ENCODE measurements around the gene C4BPB. TPM values are rescaled to one million over a fixed set of nuclear protein-coding genes. Genes with fewer than 3 reads are reported as not detected.

Gene C4BPB
- total RNA-seq, 4 donors from 2014 or later, result 5.3 to 18.1 (median 8.6) TPM; not detected in 1

DNA sequence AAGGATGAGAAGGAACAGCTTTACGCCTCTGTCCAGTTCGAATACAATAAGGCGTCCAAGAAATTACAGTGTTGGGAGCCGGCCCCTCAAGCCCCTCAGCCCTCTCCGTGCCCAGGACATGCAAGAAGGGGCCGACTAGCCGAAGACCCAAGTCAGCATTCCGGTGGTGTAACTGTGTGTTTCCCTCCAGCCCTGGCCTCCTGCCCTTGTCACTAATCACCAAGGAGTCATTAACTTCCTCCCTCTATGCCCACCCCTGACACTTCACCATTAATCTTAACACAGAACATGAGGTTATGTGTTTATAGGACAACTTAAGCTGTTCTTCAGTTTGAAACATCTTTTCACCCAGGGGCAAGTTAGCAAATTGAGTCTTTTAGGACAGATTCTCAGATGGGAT is 16.4 kb upstream of the C4BPB start:
- TF ChIP-seq, protein P1, sequence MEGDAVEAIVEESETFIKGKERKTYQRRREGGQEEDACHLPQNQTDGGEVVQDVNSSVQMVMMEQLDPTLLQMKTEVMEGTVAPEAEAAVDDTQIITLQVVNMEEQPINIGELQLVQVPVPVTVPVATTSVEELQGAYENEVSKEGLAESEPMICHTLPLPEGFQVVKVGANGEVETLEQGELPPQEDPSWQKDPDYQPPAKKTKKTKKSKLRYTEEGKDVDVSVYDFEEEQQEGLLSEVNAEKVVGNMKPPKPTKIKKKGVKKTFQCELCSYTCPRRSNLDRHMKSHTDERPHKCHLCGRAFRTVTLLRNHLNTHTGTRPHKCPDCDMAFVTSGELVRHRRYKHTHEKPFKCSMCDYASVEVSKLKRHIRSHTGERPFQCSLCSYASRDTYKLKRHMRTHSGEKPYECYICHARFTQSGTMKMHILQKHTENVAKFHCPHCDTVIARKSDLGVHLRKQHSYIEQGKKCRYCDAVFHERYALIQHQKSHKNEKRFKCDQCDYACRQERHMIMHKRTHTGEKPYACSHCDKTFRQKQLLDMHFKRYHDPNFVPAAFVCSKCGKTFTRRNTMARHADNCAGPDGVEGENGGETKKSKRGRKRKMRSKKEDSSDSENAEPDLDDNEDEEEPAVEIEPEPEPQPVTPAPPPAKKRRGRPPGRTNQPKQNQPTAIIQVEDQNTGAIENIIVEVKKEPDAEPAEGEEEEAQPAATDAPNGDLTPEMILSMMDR (IDR thresholded peaks at IDR 0.05), result no peak
- TF ChIP-seq POLR2A (IDR thresholded peaks at IDR 0.05), result no peak
- Histone ChIP-seq H3K9me3 (no peaks in the 10 kb centered on the region), H3K36me3 (peaks cover 0 to 73% (median 0%) of the 10 kb centered on the region in 3 donors), H3K4me3 (no peak overlapping the region), H3K27me3 (no peaks in the 10 kb centered on the region), H3K27ac (no peak overlapping the region), H3K4me1 (no peaks in the 10 kb centered on the region)
- DNase-seq, result no peak

GRCh38 chr1:207073906-207074820 is 14.5 kb upstream of the C4BPB start:
- H3K36me3 ChIP-seq, result peaks cover 0 to 67% (median 0%) of the 10 kb centered on the region in 3 donors
- DNase-seq, result no peak
- no peaks in the 10 kb centered on the region for H3K27me3 ChIP-seq
- no peak overlapping the region for H3K4me3 ChIP-seq
- TF ChIP-seq, protein P1 (IDR thresholded peaks at IDR 0.05), result no peak
- TF ChIP-seq POLR2A (IDR thresholded peaks at IDR 0.05), result no peak
- no peak overlapping the region for H3K27ac ChIP-seq
- no peaks in the 10 kb centered on the region for H3K9me3 ChIP-seq
- H3K4me1 ChIP-seq, result no peaks in the 10 kb centered on the region

DNA sequence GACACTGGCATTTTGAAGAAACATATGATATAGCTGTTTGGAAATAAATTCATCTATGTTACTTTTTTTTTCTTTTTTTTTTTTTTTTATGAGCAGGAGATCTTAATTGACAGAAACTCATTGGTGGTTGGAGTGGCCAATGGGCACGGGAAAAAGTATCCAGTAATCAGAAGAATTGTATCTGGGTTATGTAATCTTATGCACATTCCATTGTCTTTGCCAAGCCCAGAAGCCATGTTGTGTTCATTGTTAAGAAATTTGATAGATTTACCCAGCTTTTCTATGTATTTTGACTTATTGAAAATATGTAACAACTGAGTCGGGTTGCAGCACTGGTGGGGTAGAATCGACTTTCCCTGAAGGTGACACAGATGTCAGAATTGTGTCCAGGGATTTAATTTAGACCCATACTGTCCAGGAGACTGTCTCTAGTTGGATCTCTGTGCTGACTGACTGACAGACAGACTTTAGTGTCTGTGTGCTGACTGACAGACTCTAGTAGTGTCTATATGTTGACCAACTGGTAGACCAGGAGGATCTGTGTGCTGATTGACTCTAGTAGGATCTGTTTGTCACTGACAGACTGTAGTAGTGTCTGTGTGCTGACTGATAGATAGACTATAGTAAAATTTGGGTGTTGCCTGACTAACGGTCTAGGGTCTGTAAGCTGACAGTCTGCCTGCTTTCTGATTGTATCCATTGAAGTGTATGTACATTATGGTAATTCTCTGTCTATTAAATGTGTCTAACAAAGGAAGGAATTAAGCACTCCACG is 12.3 kb upstream of the C4BPB start:
- Histone ChIP-seq H3K4me3 (no peak overlapping the region), H3K27me3 (no peaks in the 10 kb centered on the region), H3K9me3 (no peaks in the 10 kb centered on the region), H3K27ac (no peak overlapping the region), H3K36me3 (peaks cover 0 to 46% (median 0%) of the 10 kb centered on the region in 3 donors), H3K4me1 (no peaks in the 10 kb centered on the region)
- TF ChIP-seq, protein P1 (IDR thresholded peaks at IDR 0.05), result no peak
- TF ChIP-seq POLR2A (IDR thresholded peaks at IDR 0.05), result no peak
- no peak for DNase-seq

- peaks cover 0 to 40% (median 0%) of the 10 kb centered on the region in 3 donors for H3K36me3 ChIP-seq
- H3K9me3 ChIP-seq, result no peaks in the 10 kb centered on the region
- no peak for DNase-seq
- H3K27ac ChIP-seq, result no peak overlapping the region
- no peaks in the 10 kb centered on the region for H3K4me1 ChIP-seq
- no peak for TF ChIP-seq POLR2A (IDR thresholded peaks at IDR 0.05)
- TF ChIP-seq, protein P1 (IDR thresholded peaks at IDR 0.05), result no peak
- no peaks in the 10 kb centered on the region for H3K27me3 ChIP-seq
- no peak overlapping the region for H3K4me3 ChIP-seq
Measured at GRCh38 chr1:207077012-207077411, 11.6 kb upstream of the C4BPB start.

DNA sequence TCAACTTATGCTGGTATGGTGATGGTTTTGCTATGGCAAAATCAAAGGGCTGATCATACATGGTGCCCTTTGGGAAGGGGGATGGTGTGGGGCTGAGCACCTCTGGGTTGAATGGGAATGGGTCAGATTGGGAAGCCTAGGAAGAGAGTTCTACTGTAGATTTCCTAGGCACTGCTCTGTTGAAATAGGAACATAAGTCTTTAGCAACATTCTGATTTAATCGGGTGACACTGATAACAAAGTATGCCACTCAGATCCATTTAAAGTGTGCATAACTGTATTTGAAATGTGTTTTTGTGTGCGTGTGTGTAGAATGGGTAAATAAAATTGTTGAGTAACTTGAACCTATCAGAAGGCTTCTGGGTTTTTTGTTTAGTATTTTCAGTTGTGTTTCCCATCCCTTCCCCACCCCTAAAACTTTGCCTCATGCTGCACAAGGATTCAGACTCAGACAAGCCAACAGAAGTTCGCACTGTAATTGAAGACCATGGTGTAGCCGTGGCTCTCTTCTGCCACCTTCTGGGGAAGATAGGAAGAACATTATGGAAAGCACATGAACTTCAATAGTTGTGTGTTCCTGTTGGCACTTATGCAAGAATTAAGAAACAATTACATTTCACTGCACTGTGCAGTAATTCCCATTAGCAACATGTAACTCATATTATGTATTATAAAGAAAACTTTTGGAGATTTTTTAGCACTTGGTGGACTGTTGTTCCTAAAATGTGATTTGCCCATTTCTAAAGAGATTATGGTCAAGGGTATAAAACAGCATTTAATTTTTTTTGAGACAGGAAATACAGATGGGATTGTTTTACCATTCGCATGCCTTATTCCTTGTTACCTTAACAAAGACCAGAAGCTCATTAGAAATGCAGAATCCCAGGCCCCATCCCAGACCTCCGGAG is 10.9 kb upstream of the C4BPB start:
- no peak overlapping the region for H3K4me3 ChIP-seq
- peaks cover 0 to 34% (median 0%) of the 10 kb centered on the region in 3 donors for H3K36me3 ChIP-seq
- peak in 2 of 3 donors; percentile 54 to 82 for DNase-seq
- TF ChIP-seq, protein P1 (IDR thresholded peaks at IDR 0.05), result peak; percentile 60 to 97 (median 93)
- TF ChIP-seq POLR2A (IDR thresholded peaks at IDR 0.05), result no peak
- H3K27ac ChIP-seq, result no peak overlapping the region
- no peaks in the 10 kb centered on the region for H3K9me3 ChIP-seq
- H3K27me3 ChIP-seq, result no peaks in the 10 kb centered on the region
- H3K4me1 ChIP-seq, result no peaks in the 10 kb centered on the region

All from Peyer's patch (tissue), 4 donors.